Suprapubic skin (tissue), 4 donors: Measurements from ENCODE around the gene MTERF4. TPM values are rescaled to one million over a fixed set of nuclear protein-coding genes. Genes with fewer than 3 reads are reported as not detected.

Experiments
- DNase-seq, 2 donors: peaks; one replicate each; pipeline ENCODE4 v3.0.0-alpha.2; 2019; ENCODE audit warnings: low spot score in 2 of 2
- H3K27ac ChIP-seq: fragments of 200-600 bp; sonication (generic); one replicate; pipeline ENCODE4 v1.5.1; 2019
- H3K27me3 ChIP-seq: fragments of 200-600 bp; sonication (generic); one replicate; pipeline ENCODE4 v1.5.1; 2019
- H3K36me3 ChIP-seq: fragments of 200-600 bp; sonication (generic); one replicate; pipeline ENCODE4 v1.5.1; 2019
- H3K4me1 ChIP-seq: fragments of 200-600 bp; sonication (generic); one replicate; pipeline ENCODE4 v1.5.1; 2019
- H3K4me3 ChIP-seq: fragments of 200-600 bp; sonication (generic); one replicate; pipeline ENCODE4 v1.5.1; 2019; ENCODE audit warnings: mild to moderate bottlenecking
- H3K9me3 ChIP-seq: fragments of 200-600 bp; sonication (generic); one replicate; pipeline ENCODE4 v1.5.1; 2019
- CTCF ChIP-seq, 2 donors: fragments of 200-600 bp in 1 of 2; fragments of 450-650 bp in 1 of 2; sonication (generic) in 1 of 2; IDR thresholded peaks; one replicate each; pipeline ENCODE4 v1.5.1; 2016 to 2019; ENCODE audit warnings: antibody characterized with exemption in 2 of 2, mild to moderate bottlenecking in 1 of 2, moderate library complexity in 1 of 2
- EP300 ChIP-seq: sonication (generic); formaldehyde crosslinking; IDR thresholded peaks from one replicate; pipeline ENCODE4 v1.6.1; 2017; ENCODE audit warnings: antibody characterized with exemption
- POLR2A ChIP-seq, 2 donors: fragments of 450-650 bp; IDR thresholded peaks; one replicate each; pipeline ENCODE4 v1.6.1; 2017; ENCODE audit warnings: antibody characterized with exemption in 2 of 2, mild to moderate bottlenecking in 2 of 2, moderate library complexity in 2 of 2
- POLR2AphosphoS5 ChIP-seq, 3 donors: sonication (generic); formaldehyde crosslinking; IDR thresholded peaks; one replicate each; pipeline ENCODE4 v1.6.1; 2017; ENCODE audit warnings: antibody characterized with exemption in 3 of 3
- WGBS: methylation state at CpG from one replicate; pipeline ENCODE4 v1.1.5; 2018; 5-methylcytosine and 5-hydroxymethylcytosine counted together
- total RNA-seq, 4 donors: library from RNA; depleted of rRNA; stranded (reverse); fragments of >200 nt; gene quantifications; one replicate each; pipeline ENCODE4 v1.1.0, GENCODE V29; 2016

The MTERF4 gene
- total RNA-seq, 4 donors from 2014 or later: 30.0 to 81.8 (median 52.4) TPM

- no peak for TF ChIP-seq EP300
- TF ChIP-seq POLR2AphosphoS5 (IDR thresholded peaks at IDR 0.05): no peak
- no peak for TF ChIP-seq POLR2A (IDR thresholded peaks at IDR 0.05)
- no peak for TF ChIP-seq CTCF (IDR thresholded peaks at IDR 0.05)
- WGBS: 90% methylated on average over 17 of the region's 24 CpGs
- Histone ChIP-seq H3K4me3 (no peak overlapping the region), H3K4me1 (no peaks in the 10 kb centered on the region), H3K27ac (no peak overlapping the region), H3K9me3 (no peaks in the 10 kb centered on the region), H3K36me3 (peaks cover 52% of the 10 kb centered on the region), H3K27me3 (no peaks in the 10 kb centered on the region)
- DNase-seq: peak in 1 of 2 donors; percentile 71
Measured at GRCh38 chr2:241137276-241138190, 35.4 kb upstream of the MTERF4 start.

GRCh38 chr2:241136661-241137260 is 34.7 kb upstream of the MTERF4 start:
- Histone ChIP-seq H3K27me3 (no peaks in the 10 kb centered on the region), H3K27ac (no peak overlapping the region), H3K36me3 (peaks cover 52% of the 10 kb centered on the region), H3K9me3 (no peaks in the 10 kb centered on the region), H3K4me3 (no peak overlapping the region), H3K4me1 (no peaks in the 10 kb centered on the region)
- peak in 1 of 2 donors; percentile 69 for DNase-seq
- TF ChIP-seq POLR2A (IDR thresholded peaks at IDR 0.05) (no peak), POLR2AphosphoS5 (IDR thresholded peaks at IDR 0.05) (no peak), CTCF (IDR thresholded peaks at IDR 0.05) (no peak), EP300 (no peak)
- WGBS: 96% methylated on average over 14 of the region's 25 CpGs

DNA sequence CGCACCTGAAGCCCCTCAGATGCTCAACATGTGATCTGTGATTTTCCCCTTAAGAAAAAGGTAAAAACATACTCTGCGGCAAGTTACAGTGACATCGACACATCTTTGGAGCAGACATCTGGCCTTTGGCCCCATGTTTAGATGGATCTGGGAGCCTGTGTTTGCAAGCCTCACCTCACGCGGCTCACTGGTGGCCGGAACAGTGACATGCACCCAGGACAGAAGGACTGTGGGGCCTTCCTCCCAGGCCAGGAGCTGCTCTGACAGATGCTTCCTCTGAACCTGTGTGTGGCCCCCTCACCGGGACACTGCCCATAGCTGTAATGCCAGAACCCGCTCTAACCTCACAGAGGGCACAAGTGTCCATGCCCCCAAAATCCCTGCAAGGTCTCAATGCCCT is 34.1 kb upstream of the MTERF4 start:
- Histone ChIP-seq H3K36me3 (peaks cover 52% of the 10 kb centered on the region), H3K27me3 (no peaks in the 10 kb centered on the region), H3K27ac (no peak overlapping the region), H3K4me1 (no peaks in the 10 kb centered on the region), H3K9me3 (no peaks in the 10 kb centered on the region), H3K4me3 (no peak overlapping the region)
- 91% methylated on average over 7 of the region's 8 CpGs for WGBS
- DNase-seq: peak in 1 of 2 donors; percentile 62
- no peak for TF ChIP-seq CTCF (IDR thresholded peaks at IDR 0.05)
- no peak for TF ChIP-seq POLR2A (IDR thresholded peaks at IDR 0.05)
- TF ChIP-seq POLR2AphosphoS5 (IDR thresholded peaks at IDR 0.05): no peak
- no peak for TF ChIP-seq EP300

- Histone ChIP-seq H3K36me3 (peaks cover 52% of the 10 kb centered on the region), H3K4me3 (no peak overlapping the region), H3K4me1 (no peaks in the 10 kb centered on the region), H3K27me3 (no peaks in the 10 kb centered on the region), H3K9me3 (no peaks in the 10 kb centered on the region), H3K27ac (no peak overlapping the region)
- TF ChIP-seq POLR2A (IDR thresholded peaks at IDR 0.05) (no peak), EP300 (no peak), CTCF (IDR thresholded peaks at IDR 0.05) (no peak), POLR2AphosphoS5 (IDR thresholded peaks at IDR 0.05) (no peak)
- 77% methylated on average over 9 of the region's 9 CpGs for WGBS
- DNase-seq: peak; percentile 33 to 53
Measured at GRCh38 chr2:241135737-241136136, 33.6 kb upstream of the MTERF4 start.

- no peak for TF ChIP-seq EP300
- DNase-seq: peak in 1 of 2 donors; percentile 35
- Histone ChIP-seq H3K4me3 (no peak overlapping the region), H3K27me3 (no peaks in the 10 kb centered on the region), H3K9me3 (no peaks in the 10 kb centered on the region), H3K4me1 (no peaks in the 10 kb centered on the region), H3K27ac (no peak overlapping the region), H3K36me3 (peaks cover 43% of the 10 kb centered on the region)
- 84% methylated on average over 4 of the region's 7 CpGs for WGBS
Measured at GRCh38 chr2:241134711-241135110, 32.6 kb upstream of the MTERF4 start.
